ENCODE results near the gene FBXO42. TPM values are rescaled to one million over a fixed set of nuclear protein-coding genes. Genes with fewer than 3 reads are reported as not detected.

FBXO42 gene
- polyA plus RNA-seq, 2 of the 4 experiments (the other 2 are of a cell fraction), result 4.7 to 12.4 TPM

DNA sequence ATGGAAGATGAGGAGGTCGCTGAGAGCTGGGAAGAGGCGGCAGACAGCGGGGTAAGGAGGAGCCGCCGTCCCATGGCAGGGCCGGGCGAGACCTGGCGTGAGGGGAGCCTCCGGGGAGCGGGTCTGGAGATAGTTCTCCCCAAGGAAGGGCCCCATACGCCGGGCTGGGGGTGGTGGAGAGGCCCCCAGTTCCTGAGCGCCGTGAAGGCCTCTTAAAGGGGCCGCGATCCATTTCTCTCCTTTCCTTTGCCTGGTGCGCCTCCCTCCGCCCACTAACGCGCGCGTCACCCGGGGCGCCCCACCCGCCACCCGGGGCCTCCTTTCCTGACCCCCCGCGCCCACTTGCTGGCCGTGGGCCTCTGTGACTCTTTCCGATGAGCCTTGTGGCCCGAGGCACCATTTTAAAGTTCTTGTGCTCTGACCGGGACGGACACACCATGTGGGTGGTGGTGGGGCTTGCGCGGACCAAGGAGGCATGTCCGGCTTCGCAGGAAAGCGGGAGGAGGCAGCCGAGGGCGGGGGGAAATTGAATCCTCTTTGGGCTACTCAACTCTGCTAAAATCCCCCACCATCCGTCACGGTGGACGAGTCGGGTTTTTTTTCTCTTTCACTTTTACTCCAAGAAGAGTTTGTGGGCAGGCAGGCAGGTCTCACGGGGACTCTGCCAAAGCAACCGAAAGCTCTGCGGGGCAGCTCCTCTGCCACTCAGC is 15.1 kb upstream of the FBXO42 start:
- H3K27ac ChIP-seq, result peak overlapping the region; percentile 96 to 97
- peak; percentile 66 for TF ChIP-seq KDM5A (IDR thresholded peaks at IDR 0.05)
- TF ChIP-seq POLR2A (IDR thresholded peaks at IDR 0.05; ENCODE audit: low read length), result peak; percentile 32
- no peak for TF ChIP-seq MAFK (IDR thresholded peaks at IDR 0.05; ENCODE audit: partially characterized antibody)
- TF ChIP-seq HOXA7 (CRISPR knock-in tag; IDR thresholded peaks at IDR 0.05), result no peak
- TF ChIP-seq MYC (IDR thresholded peaks at IDR 0.05; ENCODE audit: borderline replicate concordance, low read length), result peak; percentile 51; the same call in 1 of the 2 replicates
- TF ChIP-seq ESRRA (IDR thresholded peaks at IDR 0.05; ENCODE audit: borderline replicate concordance, low read length), result no peak
- TF ChIP-seq, protein P1, sequence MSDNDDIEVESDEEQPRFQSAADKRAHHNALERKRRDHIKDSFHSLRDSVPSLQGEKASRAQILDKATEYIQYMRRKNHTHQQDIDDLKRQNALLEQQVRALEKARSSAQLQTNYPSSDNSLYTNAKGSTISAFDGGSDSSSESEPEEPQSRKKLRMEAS (IDR thresholded peaks at IDR 0.05), result peak; percentile 69
- TF ChIP-seq, protein P2, sequence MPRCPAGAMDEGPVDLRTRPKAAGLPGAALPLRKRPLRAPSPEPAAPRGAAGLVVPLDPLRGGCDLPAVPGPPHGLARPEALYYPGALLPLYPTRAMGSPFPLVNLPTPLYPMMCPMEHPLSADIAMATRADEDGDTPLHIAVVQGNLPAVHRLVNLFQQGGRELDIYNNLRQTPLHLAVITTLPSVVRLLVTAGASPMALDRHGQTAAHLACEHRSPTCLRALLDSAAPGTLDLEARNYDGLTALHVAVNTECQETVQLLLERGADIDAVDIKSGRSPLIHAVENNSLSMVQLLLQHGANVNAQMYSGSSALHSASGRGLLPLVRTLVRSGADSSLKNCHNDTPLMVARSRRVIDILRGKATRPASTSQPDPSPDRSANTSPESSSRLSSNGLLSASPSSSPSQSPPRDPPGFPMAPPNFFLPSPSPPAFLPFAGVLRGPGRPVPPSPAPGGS (IDR thresholded peaks at IDR 0.05), result peak; percentile 59; the same call in 1 of the 3 replicates
- TF ChIP-seq FOSL2 (IDR thresholded peaks at IDR 0.05), result no peak
- TF ChIP-seq FOSL2 (CRISPR knock-in tag; IDR thresholded peaks at IDR 0.05), result 0 out of 2 replicates have a peak, but pooled peaks have one; percentile 22
- TF ChIP-seq ZNF302 (CRISPR knock-in tag; IDR thresholded peaks at IDR 0.05), result no peak
- TF ChIP-seq, protein P3, sequence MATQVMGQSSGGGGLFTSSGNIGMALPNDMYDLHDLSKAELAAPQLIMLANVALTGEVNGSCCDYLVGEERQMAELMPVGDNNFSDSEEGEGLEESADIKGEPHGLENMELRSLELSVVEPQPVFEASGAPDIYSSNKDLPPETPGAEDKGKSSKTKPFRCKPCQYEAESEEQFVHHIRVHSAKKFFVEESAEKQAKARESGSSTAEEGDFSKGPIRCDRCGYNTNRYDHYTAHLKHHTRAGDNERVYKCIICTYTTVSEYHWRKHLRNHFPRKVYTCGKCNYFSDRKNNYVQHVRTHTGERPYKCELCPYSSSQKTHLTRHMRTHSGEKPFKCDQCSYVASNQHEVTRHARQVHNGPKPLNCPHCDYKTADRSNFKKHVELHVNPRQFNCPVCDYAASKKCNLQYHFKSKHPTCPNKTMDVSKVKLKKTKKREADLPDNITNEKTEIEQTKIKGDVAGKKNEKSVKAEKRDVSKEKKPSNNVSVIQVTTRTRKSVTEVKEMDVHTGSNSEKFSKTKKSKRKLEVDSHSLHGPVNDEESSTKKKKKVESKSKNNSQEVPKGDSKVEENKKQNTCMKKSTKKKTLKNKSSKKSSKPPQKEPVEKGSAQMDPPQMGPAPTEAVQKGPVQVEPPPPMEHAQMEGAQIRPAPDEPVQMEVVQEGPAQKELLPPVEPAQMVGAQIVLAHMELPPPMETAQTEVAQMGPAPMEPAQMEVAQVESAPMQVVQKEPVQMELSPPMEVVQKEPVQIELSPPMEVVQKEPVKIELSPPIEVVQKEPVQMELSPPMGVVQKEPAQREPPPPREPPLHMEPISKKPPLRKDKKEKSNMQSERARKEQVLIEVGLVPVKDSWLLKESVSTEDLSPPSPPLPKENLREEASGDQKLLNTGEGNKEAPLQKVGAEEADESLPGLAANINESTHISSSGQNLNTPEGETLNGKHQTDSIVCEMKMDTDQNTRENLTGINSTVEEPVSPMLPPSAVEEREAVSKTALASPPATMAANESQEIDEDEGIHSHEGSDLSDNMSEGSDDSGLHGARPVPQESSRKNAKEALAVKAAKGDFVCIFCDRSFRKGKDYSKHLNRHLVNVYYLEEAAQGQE (IDR thresholded peaks at IDR 0.05), result no peak
- no peak for TF ChIP-seq RFX5 (IDR thresholded peaks at IDR 0.05)
- TF ChIP-seq CHD4 (IDR thresholded peaks at IDR 0.05; ENCODE audit: borderline replicate concordance), result no peak
- no peak for TF ChIP-seq HDAC2 (IDR thresholded peaks at IDR 0.05)
- 0 out of 2 replicates have a peak, but pooled peaks have one; percentile 48 for TF ChIP-seq MAZ (IDR thresholded peaks at IDR 0.05; ENCODE audit: borderline replicate concordance, low read depth, low read length)
- peak; percentile 53 to 87; a peak in 4 of 5 replicates for TF ChIP-seq JUN (IDR thresholded peaks at IDR 0.05)
- TF ChIP-seq, protein P4, sequence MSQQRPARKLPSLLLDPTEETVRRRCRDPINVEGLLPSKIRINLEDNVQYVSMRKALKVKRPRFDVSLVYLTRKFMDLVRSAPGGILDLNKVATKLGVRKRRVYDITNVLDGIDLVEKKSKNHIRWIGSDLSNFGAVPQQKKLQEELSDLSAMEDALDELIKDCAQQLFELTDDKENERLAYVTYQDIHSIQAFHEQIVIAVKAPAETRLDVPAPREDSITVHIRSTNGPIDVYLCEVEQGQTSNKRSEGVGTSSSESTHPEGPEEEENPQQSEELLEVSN (IDR thresholded peaks at IDR 0.05; ENCODE audit: borderline replicate concordance, low read depth), result peak; percentile 48; the same call in 1 of the 2 replicates
- peak; percentile 60; the same call in 1 of the 2 replicates for TF ChIP-seq PHF8 (IDR thresholded peaks at IDR 0.05; ENCODE audit: borderline replicate concordance, low read depth)
- TF ChIP-seq, protein P5, sequence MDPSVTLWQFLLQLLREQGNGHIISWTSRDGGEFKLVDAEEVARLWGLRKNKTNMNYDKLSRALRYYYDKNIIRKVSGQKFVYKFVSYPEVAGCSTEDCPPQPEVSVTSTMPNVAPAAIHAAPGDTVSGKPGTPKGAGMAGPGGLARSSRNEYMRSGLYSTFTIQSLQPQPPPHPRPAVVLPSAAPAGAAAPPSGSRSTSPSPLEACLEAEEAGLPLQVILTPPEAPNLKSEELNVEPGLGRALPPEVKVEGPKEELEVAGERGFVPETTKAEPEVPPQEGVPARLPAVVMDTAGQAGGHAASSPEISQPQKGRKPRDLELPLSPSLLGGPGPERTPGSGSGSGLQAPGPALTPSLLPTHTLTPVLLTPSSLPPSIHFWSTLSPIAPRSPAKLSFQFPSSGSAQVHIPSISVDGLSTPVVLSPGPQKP (IDR thresholded peaks at IDR 0.05; ENCODE audit: low read depth, low read length), result no peak
- 0 out of 5 replicates have a peak, but pooled peaks have one; percentile 1 to 17 for TF ChIP-seq RAD21 (conservative IDR thresholded peaks at IDR 0.05 in 1 of 2, IDR thresholded peaks at IDR 0.05 in 1 of 2)
- FAIRE-seq (no peak), ATAC-seq (peak; percentile 86 to 92), DNase-seq (ENCODE audit: low read depth in 1 of 2, low spot score in 1 of 2) (peak; percentile 53 to 86)
- CTCF ChIA-PET, result no interaction called here
- H3K4me2 ChIP-seq, result peak overlapping the region; percentile 78
- H3K9me3 ChIP-seq, result no peaks in the 10 kb centered on the region
- POLR2A ChIA-PET, result interaction anchor here (1.1 to 1.3 kb wide), 3 partner anchors 12 to 73 kb away, joined by 3 to 5 read pairs (median 3); partner anchors contain the start of genes FBXO42 and NECAP2
- peak overlapping the region; percentile 71 for H3K4me3 ChIP-seq
- peaks cover 41% of the 10 kb centered on the region for H3K4me1 ChIP-seq
- 3% methylated on average over 23 of the region's 47 CpGs for WGBS (ENCODE audit: missing lambda C conversion rate)
